Endothelial cell (in vitro differentiated cells): ENCODE results near the gene SQSTM1. TPM values are rescaled to one million over a fixed set of nuclear protein-coding genes. Genes with fewer than 3 reads are reported as not detected.

ENCODE experiments used
- DNase-seq: peaks from one replicate; pipeline ENCODE4 v3.0.0; 2021; ENCODE audit warnings: low spot score
- H3K27ac Mint-ChIP-seq: one replicate; pipeline ENCODE4 v1.8.0; 2021; ENCODE audit warnings: mixed read lengths, inconsistent platforms; ENCODE audit not compliant: unreplicated experiment
- H3K27me3 Mint-ChIP-seq: one replicate; pipeline ENCODE4 v1.8.0; 2021; ENCODE audit warnings: mild to moderate bottlenecking, moderate library complexity, mixed read lengths, inconsistent platforms; ENCODE audit not compliant: unreplicated experiment
- H3K36me3 Mint-ChIP-seq: one replicate; pipeline ENCODE4 v1.8.0; 2021; ENCODE audit warnings: mild to moderate bottlenecking, low read depth, mixed read lengths, inconsistent platforms; ENCODE audit not compliant: unreplicated experiment
- H3K4me1 Mint-ChIP-seq: one replicate; pipeline ENCODE4 v1.8.0; 2021; ENCODE audit warnings: mild to moderate bottlenecking, mixed read lengths, inconsistent platforms; ENCODE audit not compliant: unreplicated experiment
- H3K4me3 Mint-ChIP-seq: one replicate; pipeline ENCODE4 v1.8.0; 2021; ENCODE audit warnings: mild to moderate bottlenecking, mixed read lengths, inconsistent platforms; ENCODE audit not compliant: unreplicated experiment
- H3K9me3 Mint-ChIP-seq: one replicate; pipeline ENCODE4 v1.8.0; 2021; ENCODE audit warnings: mixed read lengths, inconsistent platforms; ENCODE audit not compliant: unreplicated experiment
- CTCF ChIP-seq: fragments of 200-600 bp; sonication (generic); IDR thresholded peaks from one replicate; pipeline ENCODE4 v1.5.0; 2021; ENCODE audit warnings: antibody characterized with exemption; ENCODE audit not compliant: unreplicated experiment
- total RNA-seq: library from RNA; stranded (reverse); fragmentation: NEBNext Ultra II Directional; extraction: Animal tissue kit (Norgen Biotek cat#: 25700); gene quantifications from one replicate; pipeline ENCODE4 v1.2.1, GENCODE V29; 2021; ENCODE audit not compliant: unreplicated experiment

Gene SQSTM1
- total RNA-seq, 1 donor from 2014 or later: 82.2 TPM

- Mint-ChIP-seq H3K27ac (no peak overlapping the region), H3K9me3 (no peaks in the 10 kb centered on the region), H3K4me3 (no peak overlapping the region), H3K4me1 (no peaks in the 10 kb centered on the region), H3K36me3 (peaks cover 25% of the 10 kb centered on the region), H3K27me3 (peaks cover 10% of the 10 kb centered on the region)
- no peak for DNase-seq
- no peak for TF ChIP-seq CTCF
Measured at GRCh38 chr5:179872055-179872827, 51.5 kb downstream of the SQSTM1 start.

GRCh38 chr5:179872828-179873575 is 52.3 kb downstream of the SQSTM1 start:
- H3K27ac Mint-ChIP-seq: no peak overlapping the region
- H3K9me3 Mint-ChIP-seq: no peaks in the 10 kb centered on the region
- peaks cover 13% of the 10 kb centered on the region for H3K27me3 Mint-ChIP-seq

GRCh38 chr5:179873588-179874110 is 52.9 kb downstream of the SQSTM1 start:
- Mint-ChIP-seq H3K4me3 (no peak overlapping the region), H3K27ac (no peak overlapping the region), H3K27me3 (peaks cover 9% of the 10 kb centered on the region), H3K4me1 (no peaks in the 10 kb centered on the region), H3K9me3 (no peaks in the 10 kb centered on the region), H3K36me3 (peaks cover 30% of the 10 kb centered on the region)
- no peak for TF ChIP-seq CTCF
- DNase-seq: no peak

More at GRCh38 chr5:179872828-179873575, 52.3 kb downstream of the SQSTM1 start:
- Mint-ChIP-seq H3K4me1 (no peaks in the 10 kb centered on the region), H3K36me3 (peaks cover 28% of the 10 kb centered on the region), H3K4me3 (no peak overlapping the region)
- TF ChIP-seq CTCF: no peak
- no peak for DNase-seq

GRCh38 chr5:179874136-179874535 is 53.4 kb downstream of the SQSTM1 start:
- Mint-ChIP-seq H3K9me3 (no peaks in the 10 kb centered on the region), H3K27ac (no peak overlapping the region), H3K27me3 (peaks cover 9% of the 10 kb centered on the region), H3K4me3 (no peak overlapping the region), H3K36me3 (peaks cover 30% of the 10 kb centered on the region), H3K4me1 (no peaks in the 10 kb centered on the region)
- no peak for DNase-seq
- no peak for TF ChIP-seq CTCF
